H9 (cell line): ENCODE data around the gene DCLRE1B. TPM values are rescaled to one million over a fixed set of nuclear protein-coding genes. Genes with fewer than 3 reads are reported as not detected.

ENCODE experiments used
- DNase-seq: peaks from one replicate; pipeline ENCODE4 v3.0.0-alpha.2; 2017
- H2AFZ ChIP-seq: one replicate; pipeline ENCODE4 v1.6.1; 2013; ENCODE audit warnings: mild to moderate bottlenecking, low read length, control low read depth, moderate library complexity
- H2AK5ac ChIP-seq: 2 replicates; pipeline ENCODE4 v1.6.1; 2013; ENCODE audit warnings: low read length, control low read depth, mixed read lengths; ENCODE audit not compliant: insufficient read length
- H2BK120ac ChIP-seq: one replicate; pipeline ENCODE4 v1.6.1; 2013; ENCODE audit warnings: low read depth, mild to moderate bottlenecking, low read length, control low read depth, inconsistent platforms; ENCODE audit not compliant: poor library complexity, severe bottlenecking
- H2BK12ac ChIP-seq: 2 replicates; pipeline ENCODE4 v1.6.1; 2013; ENCODE audit warnings: low read length, control low read depth, mixed read lengths, low read depth; ENCODE audit not compliant: insufficient read length
- H2BK15ac ChIP-seq: 2 replicates; pipeline ENCODE4 v1.6.1; 2013; ENCODE audit warnings: low read depth, low read length, control low read depth
- H2BK20ac ChIP-seq: one replicate; pipeline ENCODE4 v1.6.1; 2013; ENCODE audit warnings: low read depth, mild to moderate bottlenecking, low read length, control low read depth, inconsistent platforms; ENCODE audit not compliant: poor library complexity, severe bottlenecking
- H2BK5ac ChIP-seq: 2 replicates; pipeline ENCODE4 v1.6.1; 2013; ENCODE audit warnings: low read length, control low read depth, mixed read lengths; ENCODE audit not compliant: insufficient read length
- H3K14ac ChIP-seq: 2 replicates; pipeline ENCODE4 v1.6.1; 2013; ENCODE audit warnings: low read length, control low read depth; ENCODE audit not compliant: insufficient read depth
- H3K18ac ChIP-seq: 2 replicates; pipeline ENCODE4 v1.6.1; 2013; ENCODE audit warnings: low read depth, mild to moderate bottlenecking, mixed read lengths, low read length, control low read depth; ENCODE audit not compliant: insufficient read length
- H3K23ac ChIP-seq: 2 replicates; pipeline ENCODE4 v1.6.1; 2013; ENCODE audit warnings: low read length, control low read depth, mixed read lengths, low read depth; ENCODE audit not compliant: insufficient read length
- H3K23me2 ChIP-seq: 2 replicates; pipeline ENCODE4 v1.6.1; 2013; ENCODE audit warnings: low read depth, mild to moderate bottlenecking, mixed read lengths, low read length, control low read depth; ENCODE audit not compliant: insufficient read length, poor library complexity, severe bottlenecking
- H3K27ac ChIP-seq: 2 replicates; pipeline ENCODE4 v1.5.1; 2013; ENCODE audit warnings: low read length, control low read depth, mixed read lengths, low read depth; ENCODE audit not compliant: insufficient read length
- H3K27me3 ChIP-seq: 2 replicates; pipeline ENCODE4 v1.6.1; 2013; ENCODE audit warnings: low read length, control low read depth, inconsistent platforms; ENCODE audit not compliant: insufficient read depth
- H3K4ac ChIP-seq: 2 replicates; pipeline ENCODE4 v1.6.1; 2013; ENCODE audit warnings: low read depth, mild to moderate bottlenecking, control low read depth, inconsistent platforms, low read length, moderate library complexity
- H3K4me1 ChIP-seq: 2 replicates; pipeline ENCODE4 v1.6.1; 2013; ENCODE audit warnings: low read length, control low read depth, inconsistent platforms; ENCODE audit not compliant: insufficient read depth
- H3K4me2 ChIP-seq: 2 replicates; pipeline ENCODE4 v1.6.1; 2013; ENCODE audit warnings: low read length, control low read depth, mixed read lengths; ENCODE audit not compliant: insufficient read length, insufficient read depth
- H3K56ac ChIP-seq: 2 replicates; pipeline ENCODE4 v1.6.1; 2013; ENCODE audit warnings: low read depth, mild to moderate bottlenecking, mixed read lengths, low read length, control low read depth; ENCODE audit not compliant: insufficient read length
- H3K79me1 ChIP-seq: 2 replicates; pipeline ENCODE4 v1.6.1; 2013; ENCODE audit warnings: low read depth, mild to moderate bottlenecking, moderate library complexity, low read length, control low read depth, inconsistent platforms; ENCODE audit not compliant: insufficient read depth, poor library complexity, severe bottlenecking
- H3K79me2 ChIP-seq: 2 replicates; pipeline ENCODE4 v1.6.1; 2013; ENCODE audit warnings: low read length, control low read depth, inconsistent platforms; ENCODE audit not compliant: insufficient read depth
- H3K9ac ChIP-seq: 2 replicates; pipeline ENCODE4 v1.6.1; 2013; ENCODE audit warnings: low read length, control low read depth, mixed read lengths; ENCODE audit not compliant: insufficient read length; ENCODE audit errors: extremely low read depth
- H3K9me3 ChIP-seq: one replicate; pipeline ENCODE4 v1.6.1; 2013; ENCODE audit warnings: low read depth, low read length, inconsistent platforms; ENCODE audit not compliant: control insufficient read depth
- H3T11ph ChIP-seq: one replicate; pipeline ENCODE4 v1.6.1; 2013; ENCODE audit warnings: mild to moderate bottlenecking, low read length, control low read depth, inconsistent platforms
- H4K20me1 ChIP-seq: one replicate; pipeline ENCODE4 v1.6.1; 2013; ENCODE audit not compliant: control insufficient read depth, insufficient read length, insufficient read depth
- H4K5ac ChIP-seq: 2 replicates; pipeline ENCODE4 v1.6.1; 2013; ENCODE audit warnings: low read depth, mild to moderate bottlenecking, mixed read lengths, low read length, control low read depth; ENCODE audit not compliant: insufficient read length
- H4K8ac ChIP-seq: replicated peaks from 2 replicates; pipeline ENCODE4 v1.6.1; 2013; ENCODE audit warnings: low read length, control low read depth, mixed read lengths, low read depth; ENCODE audit not compliant: insufficient read length
- H4K91ac ChIP-seq: 2 replicates; pipeline ENCODE4 v1.6.1; 2013; ENCODE audit warnings: low read depth, mild to moderate bottlenecking, moderate library complexity, mixed read lengths, low read length, control low read depth; ENCODE audit not compliant: insufficient read length
- H3K27ac Mint-ChIP-seq, 3 experiments: 2 replicates in 2 of 3; 3 replicates in 1 of 3; pipeline ENCODE4 v1.8.0; 2020 to 2021; ENCODE audit warnings: mixed read lengths in 3 of 3, mild to moderate bottlenecking in 1 of 3, moderate library complexity in 1 of 3
- H3K27me3 Mint-ChIP-seq: 2 replicates; pipeline ENCODE4 v1.8.0; 2021; ENCODE audit warnings: low read depth, mild to moderate bottlenecking, moderate library complexity, mixed read lengths
- H3K36me3 Mint-ChIP-seq, 3 experiments: 2 replicates in 2 of 3; 3 replicates in 1 of 3; pipeline ENCODE4 v1.8.0; 2020 to 2021; ENCODE audit warnings: low read depth in 3 of 3, mixed read lengths in 3 of 3; ENCODE audit not compliant: insufficient read depth in 1 of 3
- H3K4me1 Mint-ChIP-seq, 2 experiments: 2 replicates each; pipeline ENCODE4 v1.8.0; 2020; ENCODE audit warnings: mixed read lengths in 2 of 2
- H3K4me3 Mint-ChIP-seq, 2 experiments: 2 replicates in 1 of 2; 3 replicates in 1 of 2; pipeline ENCODE4 v1.8.0; 2020 to 2021; ENCODE audit warnings: mild to moderate bottlenecking in 2 of 2, mixed read lengths in 2 of 2, moderate library complexity in 1 of 2
- H3K9me3 Mint-ChIP-seq, 2 experiments: 2 replicates in 1 of 2; 3 replicates in 1 of 2; pipeline ENCODE4 v1.8.0; 2020; ENCODE audit warnings: mild to moderate bottlenecking in 2 of 2, mixed read lengths in 2 of 2, moderate library complexity in 1 of 2
- WGBS: extraction: QIAGEN DNeasy Blood & Tissue Kit; methylation state at CpG from one replicate; pipeline ENCODE4 v1.1.7; 2013; ENCODE audit warnings: missing lambda C conversion rate, low lambda C conversion rate, mixed read lengths; ENCODE audit not compliant: insufficient read length; ENCODE audit errors: extremely low coverage; 5-methylcytosine and 5-hydroxymethylcytosine counted together
- total RNA-seq: library from RNA; stranded (reverse); gene quantifications from 2 replicates; pipeline ENCODE4 v1.2.1, GENCODE V29; 2021
- TF ChIP-seq, protein P1 (sequence below): fragments of 200-600 bp; sonication (generic); conservative IDR thresholded peaks from 3 replicates; pipeline ENCODE4 v1.8.0; 2021; ENCODE audit warnings: antibody characterized with exemption, mild to moderate bottlenecking

DCLRE1B gene
- total RNA-seq, 1 experiment from 2014 or later: 13.4 TPM

GRCh38 chr1:113901191-113901590, 3.9 kb upstream of the DCLRE1B start:
- Histone ChIP-seq H3K18ac (no peak overlapping the region), H3K79me2 (no peaks in the 10 kb centered on the region), H3K14ac (no peak overlapping the region), H3K9me3 (no peaks in the 10 kb centered on the region), H4K8ac (no peak overlapping the region), H2BK15ac (no peak overlapping the region), H3K4ac (no peak overlapping the region), H2BK5ac (no peak overlapping the region), H2BK120ac (no peak overlapping the region), H3K27me3 (no peaks in the 10 kb centered on the region), H3K23ac (no peak overlapping the region), H2BK20ac (no peak overlapping the region), H3K79me1 (no peaks in the 10 kb centered on the region), H4K20me1 (no peaks in the 10 kb centered on the region), H3K9ac (no peak overlapping the region), H3K56ac (no peak overlapping the region), H3T11ph (no peak overlapping the region), H4K5ac (no peak overlapping the region), H3K4me2 (no peak overlapping the region), H4K91ac (no peak overlapping the region), H2AK5ac (no peak overlapping the region), H2AFZ (no peak overlapping the region), H3K4me1 (no peaks in the 10 kb centered on the region), H2BK12ac (no peak overlapping the region), H3K27ac (no peak overlapping the region), H3K23me2 (peaks cover 11% of the 10 kb centered on the region)
- WGBS: no CpG with 5 or more reads among the region's 3 CpGs
- Mint-ChIP-seq H3K36me3 (peaks cover 2 to 27% (median 17%) of the 10 kb centered on the region in 3 experiments; a peak in 4 of 7 replicates), H3K27ac (no peak overlapping the region), H3K27me3 (no peaks in the 10 kb centered on the region), H3K9me3 (no peaks in the 10 kb centered on the region), H3K4me3 (no peak overlapping the region), H3K4me1 (peaks cover 10 to 11% of the 10 kb centered on the region in 2 experiments)
- no peak for DNase-seq
- TF ChIP-seq, protein P1, sequence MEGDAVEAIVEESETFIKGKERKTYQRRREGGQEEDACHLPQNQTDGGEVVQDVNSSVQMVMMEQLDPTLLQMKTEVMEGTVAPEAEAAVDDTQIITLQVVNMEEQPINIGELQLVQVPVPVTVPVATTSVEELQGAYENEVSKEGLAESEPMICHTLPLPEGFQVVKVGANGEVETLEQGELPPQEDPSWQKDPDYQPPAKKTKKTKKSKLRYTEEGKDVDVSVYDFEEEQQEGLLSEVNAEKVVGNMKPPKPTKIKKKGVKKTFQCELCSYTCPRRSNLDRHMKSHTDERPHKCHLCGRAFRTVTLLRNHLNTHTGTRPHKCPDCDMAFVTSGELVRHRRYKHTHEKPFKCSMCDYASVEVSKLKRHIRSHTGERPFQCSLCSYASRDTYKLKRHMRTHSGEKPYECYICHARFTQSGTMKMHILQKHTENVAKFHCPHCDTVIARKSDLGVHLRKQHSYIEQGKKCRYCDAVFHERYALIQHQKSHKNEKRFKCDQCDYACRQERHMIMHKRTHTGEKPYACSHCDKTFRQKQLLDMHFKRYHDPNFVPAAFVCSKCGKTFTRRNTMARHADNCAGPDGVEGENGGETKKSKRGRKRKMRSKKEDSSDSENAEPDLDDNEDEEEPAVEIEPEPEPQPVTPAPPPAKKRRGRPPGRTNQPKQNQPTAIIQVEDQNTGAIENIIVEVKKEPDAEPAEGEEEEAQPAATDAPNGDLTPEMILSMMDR: no peak
